Central memory CD8-positive, alpha-beta T cell (primary cell): Measurements from ENCODE around the gene ZNF775.
"Not testable (repeated sequence)": the region's sequence is repeated elsewhere in the genome, so short reads cannot be mapped to it uniquely, and the experiment has no call there.

ENCODE experiments used
- ATAC-seq: fragments of 150-1000 bp; cut with Tn5 transposase; replicated peaks from 2 replicates; pipeline ENCODE4 v1.10.0; 2022; ENCODE audit warnings: mild to moderate bottlenecking, moderate FRiP score, moderate number of reproducible peaks; ENCODE audit not compliant: poor library complexity, severe bottlenecking; ENCODE audit errors: extremely low read depth
- DNase-seq, 2 donors: peaks; one replicate each; pipeline ENCODE4 v3.0.0; 2021; ENCODE audit warnings: low spot score in 2 of 2
- H3K27ac Mint-ChIP-seq: one replicate; pipeline ENCODE4 v1.8.0; 2022; ENCODE audit warnings: low read depth, mild to moderate bottlenecking, moderate library complexity, mixed read lengths
- H3K27me3 Mint-ChIP-seq: one replicate; pipeline ENCODE4 v1.8.0; 2022; ENCODE audit warnings: mixed read lengths
- H3K36me3 Mint-ChIP-seq: one replicate; pipeline ENCODE4 v1.8.0; 2022; ENCODE audit warnings: mild to moderate bottlenecking, moderate library complexity, mixed read lengths; ENCODE audit not compliant: insufficient read depth
- H3K4me1 Mint-ChIP-seq: one replicate; pipeline ENCODE4 v1.8.0; 2022; ENCODE audit warnings: mixed read lengths
- H3K4me3 Mint-ChIP-seq: one replicate; pipeline ENCODE4 v1.8.0; 2022; ENCODE audit warnings: mild to moderate bottlenecking, moderate library complexity, mixed read lengths
- H3K9me3 Mint-ChIP-seq: one replicate; pipeline ENCODE4 v1.8.0; 2022; ENCODE audit warnings: mixed read lengths

ZNF775 gene

GRCh38 chr7:150382123-150382843 lies 3.2 kb downstream of the ZNF775 start:
- Mint-ChIP-seq H3K4me3 (no peak overlapping the region), H3K36me3 (peaks cover 4% of the 10 kb centered on the region), H3K4me1 (peaks cover 32% of the 10 kb centered on the region), H3K27me3 (no peaks in the 10 kb centered on the region), H3K27ac (no peak overlapping the region), H3K9me3 (no peaks in the 10 kb centered on the region)
- DNase-seq (no peak), ATAC-seq (no peak)

DNA sequence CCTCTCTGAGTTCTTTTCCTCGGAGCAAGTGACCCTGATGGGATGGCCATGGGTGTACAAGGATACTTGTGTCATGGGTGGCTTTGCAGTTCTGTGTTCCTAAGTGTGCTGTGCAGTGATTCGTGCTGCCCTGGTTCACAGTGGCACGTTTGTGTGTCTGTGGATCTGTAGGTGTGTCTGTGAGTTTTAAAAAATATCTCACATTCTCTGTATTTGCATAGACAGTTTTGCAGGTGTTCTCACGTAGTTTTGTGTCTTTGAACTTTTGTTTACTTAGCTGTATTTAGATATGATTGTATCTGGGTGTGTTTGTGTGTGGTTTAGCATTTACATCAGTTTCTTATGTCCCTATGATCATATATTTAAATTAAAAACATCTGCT lies 3.7 kb downstream of the ZNF775 start:
- H3K36me3 Mint-ChIP-seq = peaks cover 4% of the 10 kb centered on the region
- H3K4me3 Mint-ChIP-seq = no peak overlapping the region
- H3K27me3 Mint-ChIP-seq = no peaks in the 10 kb centered on the region
- H3K27ac Mint-ChIP-seq = no peak overlapping the region
- ATAC-seq = no peak
- no peaks in the 10 kb centered on the region for H3K9me3 Mint-ChIP-seq
- H3K4me1 Mint-ChIP-seq = peaks cover 26% of the 10 kb centered on the region
- no peak for DNase-seq

GRCh38 chr7:150383710-150384397 lies 4.7 kb downstream of the ZNF775 start:
- Mint-ChIP-seq H3K27me3 (no peaks in the 10 kb centered on the region), H3K27ac (no peak overlapping the region), H3K36me3 (peaks cover 4% of the 10 kb centered on the region), H3K4me1 (peaks cover 21% of the 10 kb centered on the region), H3K9me3 (no peaks in the 10 kb centered on the region), H3K4me3 (no peak overlapping the region)
- DNase-seq = no peak
- ATAC-seq = no peak

DNA sequence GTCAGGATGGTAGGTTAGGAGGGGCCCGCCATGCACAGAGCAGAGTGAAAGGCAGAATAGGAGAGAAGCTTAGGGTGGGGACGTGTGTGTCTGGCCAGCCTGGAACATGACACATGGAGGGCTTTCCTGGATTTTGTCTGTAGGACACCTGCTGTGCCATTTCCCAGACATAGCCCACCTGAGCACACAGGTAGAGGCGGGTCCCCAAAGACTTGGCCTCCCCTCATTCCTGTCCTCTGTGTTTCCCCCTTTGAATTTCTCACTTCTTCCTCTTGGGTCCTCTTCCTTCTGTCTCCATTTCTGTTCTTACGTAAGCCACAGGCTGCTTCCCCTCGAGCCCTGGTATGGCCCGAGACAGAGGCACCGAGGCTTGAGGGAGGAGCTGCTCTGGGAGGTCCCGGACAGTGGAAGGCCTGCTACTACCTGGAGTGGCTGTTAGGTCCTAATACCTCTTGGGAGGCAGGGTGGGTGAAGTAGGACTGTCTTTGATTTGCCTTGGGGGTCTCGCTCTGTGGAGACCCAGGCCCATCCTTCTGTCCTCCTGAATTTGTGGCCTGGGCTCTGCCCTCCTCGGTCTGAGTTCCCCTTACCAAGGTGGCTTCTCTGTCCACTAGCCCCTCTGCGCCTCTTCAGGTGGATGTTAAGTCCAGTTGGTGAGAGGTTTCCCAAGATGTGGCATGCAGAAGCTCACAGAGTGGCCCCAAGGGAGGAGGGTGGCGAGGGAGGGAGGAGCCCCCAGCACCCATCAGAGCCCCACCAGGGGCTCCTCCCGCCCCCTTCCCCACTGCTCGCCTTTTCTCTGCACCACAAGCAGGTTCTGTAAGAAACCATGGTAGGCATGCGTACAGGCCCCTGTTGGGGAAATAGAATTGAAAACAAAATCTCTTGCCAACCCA lies 5.5 kb downstream of the ZNF775 start:
- no peak overlapping the region for H3K4me3 Mint-ChIP-seq
- no peaks in the 10 kb centered on the region for H3K27me3 Mint-ChIP-seq
- H3K9me3 Mint-ChIP-seq = no peaks in the 10 kb centered on the region
- peaks cover 3% of the 10 kb centered on the region for H3K36me3 Mint-ChIP-seq
- H3K4me1 Mint-ChIP-seq = peaks cover 18% of the 10 kb centered on the region
- ATAC-seq = no peak
- DNase-seq = no peak
- H3K27ac Mint-ChIP-seq = no peak overlapping the region

GRCh38 chr7:150385302-150385723 lies 6.2 kb downstream of the ZNF775 start:
- Mint-ChIP-seq H3K4me1 (peaks cover 12% of the 10 kb centered on the region), H3K9me3 (no peaks in the 10 kb centered on the region), H3K27ac (no peak overlapping the region), H3K36me3 (peaks cover 2% of the 10 kb centered on the region), H3K4me3 (no peak overlapping the region), H3K27me3 (no peaks in the 10 kb centered on the region)
- ATAC-seq (no peak), DNase-seq (no peak)

GRCh38 chr7:150385884-150386283 lies 6.8 kb downstream of the ZNF775 start:
- H3K4me1 Mint-ChIP-seq, H3K4me3 Mint-ChIP-seq, H3K27ac Mint-ChIP-seq, ATAC-seq, H3K27me3 Mint-ChIP-seq, DNase-seq, H3K9me3 Mint-ChIP-seq, H3K36me3 Mint-ChIP-seq: not testable (repeated sequence)

DNA sequence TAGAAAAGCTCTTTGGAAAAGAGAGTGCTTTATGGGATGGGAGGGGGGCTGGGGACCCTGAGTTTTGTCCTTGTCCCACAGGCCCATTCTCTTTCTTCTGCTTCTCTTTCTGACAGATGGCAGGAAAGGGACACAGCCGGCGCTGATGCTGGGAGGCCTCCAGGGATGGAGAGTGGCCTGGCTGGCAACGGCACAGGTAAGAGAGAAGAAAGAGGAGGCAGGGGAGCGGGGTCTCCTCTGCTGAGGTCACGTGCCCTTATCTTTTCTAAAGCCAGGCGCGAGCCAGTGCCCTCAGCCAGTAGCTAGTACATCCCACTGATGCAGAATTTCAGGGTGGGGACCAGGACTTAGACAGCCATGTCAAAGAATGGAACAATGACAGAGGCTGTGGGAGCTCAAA lies 9.2 kb downstream of the ZNF775 start:
- ATAC-seq = no peak
- DNase-seq = no peak
- no peak overlapping the region for H3K4me3 Mint-ChIP-seq
- H3K27me3 Mint-ChIP-seq = no peaks in the 10 kb centered on the region
- no peaks in the 10 kb centered on the region for H3K9me3 Mint-ChIP-seq
- H3K27ac Mint-ChIP-seq = no peak overlapping the region
- H3K36me3 Mint-ChIP-seq = peaks cover 2% of the 10 kb centered on the region
- H3K4me1 Mint-ChIP-seq = peaks cover 2% of the 10 kb centered on the region

DNA sequence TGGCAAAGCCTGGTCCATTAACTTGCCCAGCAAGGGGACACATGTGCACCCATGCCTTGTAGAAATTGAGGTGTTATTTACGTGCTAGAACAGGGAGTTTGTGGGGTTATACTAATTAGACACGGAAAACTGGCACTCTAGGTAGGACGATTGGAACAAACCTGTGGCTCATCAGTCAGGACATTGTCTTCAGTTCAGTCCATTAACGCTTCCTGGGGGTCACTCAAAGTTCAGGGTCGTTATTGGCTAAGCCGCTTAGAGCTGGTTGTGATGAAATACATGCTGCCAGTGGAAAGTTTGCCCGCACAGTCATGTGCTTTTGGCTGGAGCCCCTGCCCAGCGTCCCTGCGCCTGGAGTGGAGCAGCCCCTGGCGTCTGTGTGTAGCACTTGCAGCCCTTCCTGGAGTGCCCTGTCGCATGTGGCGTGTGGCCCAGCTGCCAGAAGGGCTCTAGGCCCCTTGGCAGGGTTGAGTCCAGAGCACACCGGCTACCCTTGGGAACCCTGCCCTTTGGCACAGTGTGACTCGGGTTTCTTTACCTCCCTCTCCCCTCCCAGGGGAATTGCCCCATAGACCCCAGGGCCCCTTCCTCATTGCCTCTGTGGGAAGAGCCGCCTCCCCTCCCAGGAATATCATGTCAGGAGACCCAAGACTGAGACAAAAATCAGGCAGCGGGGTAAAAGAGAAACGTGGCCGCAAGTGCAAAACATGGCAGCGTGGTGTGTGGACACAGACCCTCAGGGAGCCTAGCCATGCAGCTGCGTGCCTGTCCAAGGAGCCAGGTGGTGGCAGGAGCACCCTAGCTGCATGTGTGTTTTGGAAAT lies 9.8 kb downstream of the ZNF775 start:
- ATAC-seq (no peak), DNase-seq (no peak)
- Mint-ChIP-seq H3K27me3 (no peaks in the 10 kb centered on the region), H3K9me3 (no peaks in the 10 kb centered on the region), H3K27ac (no peak overlapping the region), H3K4me1 (no peaks in the 10 kb centered on the region), H3K36me3 (peaks cover 2% of the 10 kb centered on the region), H3K4me3 (no peak overlapping the region)

DNA sequence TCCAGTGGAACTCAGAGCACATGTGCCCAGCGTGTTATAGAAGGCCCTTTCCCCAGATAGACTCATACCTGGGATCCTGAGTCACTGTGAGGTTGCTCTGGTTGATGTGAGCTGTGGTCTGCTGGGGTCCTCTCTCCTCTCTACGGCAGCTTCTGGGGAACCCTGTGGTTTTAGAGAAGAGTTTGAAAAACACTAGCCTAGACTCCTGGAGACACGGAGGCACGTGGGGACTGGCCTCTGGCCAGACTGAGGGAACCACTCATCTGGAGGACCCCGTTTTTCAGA lies 10.3 kb downstream of the ZNF775 start:
- Mint-ChIP-seq H3K4me3 (no peak overlapping the region), H3K9me3 (no peaks in the 10 kb centered on the region), H3K27me3 (no peaks in the 10 kb centered on the region), H3K27ac (no peak overlapping the region), H3K36me3 (no peaks in the 10 kb centered on the region), H3K4me1 (no peaks in the 10 kb centered on the region)
- ATAC-seq (no peak), DNase-seq (no peak)

GRCh38 chr7:150390205-150390604 lies 11.1 kb downstream of the ZNF775 start:
- no peak overlapping the region for H3K4me3 Mint-ChIP-seq
- H3K4me1 Mint-ChIP-seq = no peaks in the 10 kb centered on the region
- no peaks in the 10 kb centered on the region for H3K9me3 Mint-ChIP-seq
- DNase-seq = no peak
- H3K27ac Mint-ChIP-seq = no peak overlapping the region
- no peaks in the 10 kb centered on the region for H3K36me3 Mint-ChIP-seq
- no peaks in the 10 kb centered on the region for H3K27me3 Mint-ChIP-seq
- ATAC-seq = no peak

GRCh38 chr7:150393325-150393724 lies 14.2 kb downstream of the ZNF775 start:
- Mint-ChIP-seq H3K27ac (no peak overlapping the region), H3K4me3 (no peak overlapping the region), H3K36me3 (peaks cover 1% of the 10 kb centered on the region), H3K9me3 (no peaks in the 10 kb centered on the region), H3K4me1 (no peaks in the 10 kb centered on the region), H3K27me3 (no peaks in the 10 kb centered on the region)
- ATAC-seq = no peak
- no peak for DNase-seq

GRCh38 chr7:150396426-150396825 lies 17.3 kb downstream of the ZNF775 start:
- no peaks in the 10 kb centered on the region for H3K4me1 Mint-ChIP-seq
- peaks cover 1% of the 10 kb centered on the region for H3K36me3 Mint-ChIP-seq
- no peak overlapping the region for H3K27ac Mint-ChIP-seq
- H3K9me3 Mint-ChIP-seq = no peaks in the 10 kb centered on the region
- ATAC-seq = no peak
- no peaks in the 10 kb centered on the region for H3K27me3 Mint-ChIP-seq
- no peak for DNase-seq
- no peak overlapping the region for H3K4me3 Mint-ChIP-seq
